ENCODE data around the gene ABCD4. TPM values are rescaled to one million over a fixed set of nuclear protein-coding genes. Genes with fewer than 3 reads are reported as not detected.
A peak's percentile ranks its signal among the peaks of the same experiment; 100 is the strongest.

ABCD4 gene
- total and polyA plus RNA-seq, 2 of the 4 experiments (the other 2 are of a cell fraction), result 12.2 to 20.4 TPM

DNA sequence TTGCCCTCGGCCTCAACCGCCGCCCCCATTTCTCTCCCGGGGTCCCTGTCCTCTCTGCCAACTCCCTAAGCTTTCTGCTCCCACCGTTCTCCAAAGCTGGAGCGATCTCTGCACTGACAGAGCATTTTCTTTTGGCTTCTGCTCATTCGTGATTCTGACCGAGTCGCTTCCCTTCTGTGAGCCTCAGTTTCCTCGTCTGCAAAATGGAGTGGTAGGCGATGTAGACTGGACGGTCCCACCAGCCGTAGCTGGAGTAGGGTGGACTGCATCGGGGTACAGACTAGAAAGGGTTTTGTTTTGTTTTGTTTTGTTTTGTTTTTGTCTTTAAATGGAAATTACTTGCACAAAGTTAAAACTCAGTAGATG is 61.1 kb downstream of the ABCD4 start:
- H3K9me3 ChIP-seq (ENCODE audit: control insufficient read depth, insufficient read depth, low read length), result peaks cover 8% of the 10 kb centered on the region; the same call in 1 of the 2 replicates
- no peak overlapping the region for H3K14ac ChIP-seq (replicated peaks; ENCODE audit: low read depth, low read length)
- no peak overlapping the region for H2BK15ac ChIP-seq (ENCODE audit: low read depth, low read length)
- in situ Hi-C loops (cut with MboI; ENCODE audit: low sequenced_read_pairs) (no loop called here), dilution Hi-C loops (cut with HindIII; ENCODE audit: low sequenced_read_pairs, unreplicated experiment) (no loop called here), intact Hi-C loops (cut with micrococcal nuclease) (no loop called here)
- H4K20me1 ChIP-seq (ENCODE audit: insufficient read depth, low read length), result peaks cover 28% of the 10 kb centered on the region
- POLR2A ChIA-PET (ENCODE audit: unreplicated experiment), result no interaction called here
- no peak overlapping the region for H2BK20ac ChIP-seq (ENCODE audit: low read depth, low read length)
- peaks cover 96% of the 10 kb centered on the region for H3K27me3 ChIP-seq (ENCODE audit: control insufficient read depth, insufficient read depth, low read length)
- no peak overlapping the region for H4K8ac ChIP-seq (ENCODE audit: low read depth in 2 of 2, low read length in 2 of 2)
- no peak overlapping the region for H2BK120ac ChIP-seq (ENCODE audit: low read depth, low read length)
- no peaks in the 10 kb centered on the region for H3K79me1 ChIP-seq (ENCODE audit: low read depth in 1 of 2, low read length in 2 of 2)
- H3K23ac ChIP-seq (ENCODE audit: low read depth, low read length), result 0 out of 2 replicates have a peak overlapping the region, but pooled peaks have one; percentile 80
- no peak overlapping the region for H4K5ac ChIP-seq (ENCODE audit: low read depth, low read length)
- H2BK5ac ChIP-seq (ENCODE audit: low read depth, low read length, poor library complexity, severe bottlenecking), result no peak overlapping the region
- H3K56ac ChIP-seq (ENCODE audit: extremely low read depth, insufficient read depth, low read length), result no peak overlapping the region
- ATAC-seq (ENCODE audit: low read depth) (no peak), DNase-seq (no peak)
- H3K9me1 ChIP-seq (ENCODE audit: insufficient read depth, low read length), result no peaks in the 10 kb centered on the region
- CTCF ChIA-PET, result no interaction called here
- no peak overlapping the region for H4K91ac ChIP-seq (ENCODE audit: insufficient read depth, low read depth, low read length)
- H3K9ac ChIP-seq (ENCODE audit: low read depth, low read length), result no peak overlapping the region
- BruUV-seq (replicated peaks), result no TSS peak
- H3K4me3 ChIP-seq (ENCODE audit: insufficient read depth, low read depth, low read length), result no peak overlapping the region
- WGBS, 2 experiments (ENCODE audit: extremely low coverage in 2 of 2, insufficient read length in 1 of 2), result 13% methylated on average over 6 of the region's 14 CpGs; no CpG with 5 or more reads in 1 of the 2 experiments
- H3K36me3 ChIP-seq (ENCODE audit: control insufficient read depth, insufficient read depth, low read length), result no peaks in the 10 kb centered on the region
- no peak for TF ChIP-seq MXI1 (IDR thresholded peaks at IDR 0.05; ENCODE audit: borderline replicate concordance, low read depth, low read length)
- TF ChIP-seq BHLHE40 (IDR thresholded peaks at IDR 0.05; ENCODE audit: low read depth, low read length), result no peak
- no peak for TF ChIP-seq RAD21 (IDR thresholded peaks at IDR 0.05; ENCODE audit: low read length)
- TF ChIP-seq MAFK (IDR thresholded peaks at IDR 0.05; ENCODE audit: low read depth, low read length), result no peak
- no peak overlapping the region for H3K18ac ChIP-seq (ENCODE audit: low read depth, low read length)
- no peak overlapping the region for H2AK5ac ChIP-seq (ENCODE audit: low read depth, low read length)
- no peak overlapping the region for H3K4ac ChIP-seq (ENCODE audit: low read depth, low read length)
- H3K4me1 ChIP-seq (ENCODE audit: control insufficient read depth, insufficient read depth, low read length), result no peaks in the 10 kb centered on the region
- peak overlapping the region; percentile 3 for H2AFZ ChIP-seq (replicated peaks; ENCODE audit: low read length, poor library complexity)
- H2AK9ac ChIP-seq (replicated peaks; ENCODE audit: low read depth, low read length, poor library complexity), result no peak overlapping the region
- no peak overlapping the region for H3K4me2 ChIP-seq (ENCODE audit: low read depth, low read length)
- H3K27ac ChIP-seq (ENCODE audit: insufficient read depth, low read length), result no peak overlapping the region

Data from IMR-90 (cell line).